ENCODE results near the gene RGSL1.
A peak's percentile ranks its signal among the peaks of the same experiment; 100 is the strongest.
"Not testable (repeated sequence)": the region's sequence is repeated elsewhere in the genome, so short reads cannot be mapped to it uniquely, and the experiment has no call there.

Gene RGSL1

GRCh38 chr1:182447124-182447523 lies 2.8 kb upstream of the RGSL1 start:
- not testable (repeated sequence) for DNase-seq

GRCh38 chr1:182447660-182448059 lies 2.3 kb upstream of the RGSL1 start:
- DNase-seq = no peak

GRCh38 chr1:182453631-182454030 lies 3.7 kb downstream of the RGSL1 start:
- DNase-seq = no peak

- DNase-seq = no peak
These were observed 7.9 kb downstream of the RGSL1 start for GRCh38 chr1:182457844-182458243.

GRCh38 chr1:182459949-182460348 lies 10.0 kb downstream of the RGSL1 start:
- DNase-seq = no peak

GRCh38 chr1:182460550-182460951 lies 10.6 kb downstream of the RGSL1 start:
- no peak for DNase-seq

- no peak for DNase-seq
These were observed 23.6 kb downstream of the RGSL1 start for GRCh38 chr1:182473556-182473955.

GRCh38 chr1:182476625-182477024 lies 26.7 kb downstream of the RGSL1 start:
- DNase-seq = no peak

- DNase-seq = no peak
These were observed 28.3 kb downstream of the RGSL1 start for GRCh38 chr1:182478238-182478637.

GRCh38 chr1:182484067-182484466 lies 34.1 kb downstream of the RGSL1 start:
- DNase-seq = no peak

- no peak for DNase-seq
These were observed 34.7 kb downstream of the RGSL1 start for GRCh38 chr1:182484531-182485257.

- no peak for DNase-seq
These were observed 35.9 kb downstream of the RGSL1 start for GRCh38 chr1:182485861-182486260.

GRCh38 chr1:182488803-182489202 lies 38.9 kb downstream of the RGSL1 start:
- no peak for DNase-seq

GRCh38 chr1:182493063-182493462 lies 43.1 kb downstream of the RGSL1 start:
- DNase-seq = no peak

GRCh38 chr1:182495002-182495401 lies 45.1 kb downstream of the RGSL1 start:
- no peak for DNase-seq

GRCh38 chr1:182495693-182496092 lies 45.7 kb downstream of the RGSL1 start:
- DNase-seq = no peak

- peak; percentile 1 for DNase-seq
These were observed 57.7 kb downstream of the RGSL1 start for GRCh38 chr1:182507685-182508084.

- no peak for DNase-seq
These were observed 65.6 kb downstream of the RGSL1 start for GRCh38 chr1:182515556-182515955.

- no peak for DNase-seq
These were observed 70.8 kb downstream of the RGSL1 start for GRCh38 chr1:182520736-182521135.

GRCh38 chr1:182525342-182525741 lies 75.4 kb downstream of the RGSL1 start:
- DNase-seq = no peak

- DNase-seq = no peak
These were observed 77.7 kb downstream of the RGSL1 start for GRCh38 chr1:182527680-182528079.

- DNase-seq = not testable (repeated sequence)
These were observed 78.3 kb downstream of the RGSL1 start for GRCh38 chr1:182528206-182528605.

- no peak for DNase-seq
These were observed 84.0 kb downstream of the RGSL1 start for GRCh38 chr1:182533896-182534295.

- no peak for DNase-seq
These were observed 99.4 kb downstream of the RGSL1 start for GRCh38 chr1:182549346-182549745.

GRCh38 chr1:182549811-182550210 lies 99.9 kb downstream of the RGSL1 start:
- no peak for DNase-seq
